KOPT-K1 (cell line): ENCODE data around the gene AGPAT2.

Experiments
- H3K27ac ChIP-seq: fragments of 200-600 bp; sonication (generic); 2 replicates; pipeline ENCODE4 v1.5.1; 2016; ENCODE audit warnings: antibody characterized with exemption, mild to moderate bottlenecking, low read depth, low read length; ENCODE audit not compliant: poor library complexity, severe bottlenecking
- H3K36me3 ChIP-seq: fragments of 200-600 bp; sonication (generic); 2 replicates; pipeline ENCODE4 v1.5.1; 2017; ENCODE audit warnings: antibody characterized with exemption, mild to moderate bottlenecking, low read length, moderate library complexity; ENCODE audit not compliant: insufficient read depth
- H3K9me3 ChIP-seq: fragments of 200-600 bp; sonication (generic); 2 replicates; pipeline ENCODE4 v1.5.1; 2017; ENCODE audit warnings: antibody characterized with exemption, low read length, mild to moderate bottlenecking; ENCODE audit not compliant: insufficient read depth, poor library complexity, severe bottlenecking

AGPAT2 gene

DNA sequence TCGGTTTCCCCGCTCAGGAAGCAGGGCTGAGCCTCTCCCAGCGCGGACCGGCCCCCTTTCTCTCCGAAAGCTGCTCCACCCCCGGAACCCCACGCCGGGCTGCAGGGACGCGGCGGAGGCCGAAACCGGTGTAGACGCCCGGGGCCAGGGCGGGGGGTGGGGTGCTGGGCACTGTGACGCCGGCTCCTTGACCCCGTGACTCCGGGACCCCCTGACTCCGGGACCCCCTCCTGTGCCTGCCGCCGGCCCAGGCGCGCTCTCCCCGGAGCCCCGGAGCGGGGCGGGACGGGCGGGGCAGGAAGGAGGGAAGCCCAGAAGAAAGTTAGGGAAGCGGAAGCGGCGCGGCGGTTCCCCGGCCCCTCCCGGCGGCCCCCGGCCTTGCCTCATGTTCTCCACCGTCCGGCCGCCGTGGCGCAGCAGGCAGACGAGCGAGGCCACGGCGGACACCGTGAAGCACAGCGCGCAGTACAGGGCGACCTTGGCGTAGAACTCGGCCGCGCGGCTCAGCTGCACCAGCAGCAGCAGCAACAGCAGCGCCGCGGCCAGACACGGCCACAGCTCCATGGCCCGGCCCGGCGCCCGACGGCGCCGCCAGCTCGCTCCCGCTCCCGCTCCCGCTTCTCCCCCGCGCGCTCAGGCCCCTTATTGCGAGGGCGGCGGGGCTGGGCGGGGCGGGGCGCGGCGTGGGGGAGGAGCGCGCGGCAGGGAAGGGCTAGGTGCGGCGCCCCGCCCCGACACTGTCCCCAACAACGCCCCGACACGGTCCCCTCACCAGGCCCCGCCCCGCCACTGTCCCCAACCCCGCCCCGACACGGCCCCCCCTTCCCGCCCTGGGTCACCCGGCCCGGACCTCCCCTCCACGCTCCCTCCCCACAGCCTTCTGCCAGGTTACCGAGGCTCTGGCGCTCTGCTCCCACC is at the start of gene AGPAT2:
Gene AGPAT2 (minus strand): TSS at position 664 of the 918 bp plus-strand sequence. CDS start 100 bp downstream, at position 564.
- no peaks in the 10 kb centered on the region for H3K9me3 ChIP-seq
- H3K36me3 ChIP-seq: no peaks in the 10 kb centered on the region
- H3K27ac ChIP-seq: peak within 1 kb of the TSS; percentile 45

- Histone ChIP-seq H3K36me3 (no peaks in the 10 kb centered on the region), H3K9me3 (no peaks in the 10 kb centered on the region), H3K27ac (no peak overlapping the region)
Measured at GRCh38 chr9:136735812-136736480, 48.7 kb upstream of the AGPAT2 start.

GRCh38 chr9:136734837-136735496 is 47.7 kb upstream of the AGPAT2 start:
- no peaks in the 10 kb centered on the region for H3K36me3 ChIP-seq
- H3K27ac ChIP-seq: no peak overlapping the region
- H3K9me3 ChIP-seq: no peaks in the 10 kb centered on the region

DNA sequence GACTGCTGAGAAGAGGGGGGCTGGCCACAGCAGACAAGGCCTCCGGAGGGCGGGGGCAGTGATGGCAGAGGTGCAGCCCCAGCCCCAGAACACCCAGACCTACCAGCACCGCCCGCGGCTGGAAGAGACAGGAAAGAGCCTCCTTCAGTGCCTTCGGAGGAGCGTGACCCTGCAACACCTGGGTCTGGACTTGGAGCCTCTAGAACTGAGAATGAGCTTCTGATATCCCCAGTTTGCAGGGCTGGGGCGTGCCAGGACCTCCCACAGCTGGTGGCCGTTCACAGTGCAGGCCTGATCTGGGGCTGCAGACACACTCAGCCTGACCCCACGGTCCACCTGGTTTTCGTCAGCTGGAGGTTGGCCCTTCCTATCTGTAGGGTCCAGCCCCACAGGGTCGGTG is 46.4 kb upstream of the AGPAT2 start:
- H3K9me3 ChIP-seq: no peaks in the 10 kb centered on the region
- peak overlapping the region; percentile 18 for H3K27ac ChIP-seq
- no peaks in the 10 kb centered on the region for H3K36me3 ChIP-seq

GRCh38 chr9:136732444-136733178 is 45.4 kb upstream of the AGPAT2 start:
- Histone ChIP-seq H3K9me3 (no peaks in the 10 kb centered on the region), H3K27ac (no peak overlapping the region), H3K36me3 (no peaks in the 10 kb centered on the region; the same call in 1 of the 2 replicates)

GRCh38 chr9:136729926-136730325 is 42.7 kb upstream of the AGPAT2 start:
- Histone ChIP-seq H3K27ac (no peak overlapping the region), H3K36me3 (peaks cover 21% of the 10 kb centered on the region), H3K9me3 (no peaks in the 10 kb centered on the region)

DNA sequence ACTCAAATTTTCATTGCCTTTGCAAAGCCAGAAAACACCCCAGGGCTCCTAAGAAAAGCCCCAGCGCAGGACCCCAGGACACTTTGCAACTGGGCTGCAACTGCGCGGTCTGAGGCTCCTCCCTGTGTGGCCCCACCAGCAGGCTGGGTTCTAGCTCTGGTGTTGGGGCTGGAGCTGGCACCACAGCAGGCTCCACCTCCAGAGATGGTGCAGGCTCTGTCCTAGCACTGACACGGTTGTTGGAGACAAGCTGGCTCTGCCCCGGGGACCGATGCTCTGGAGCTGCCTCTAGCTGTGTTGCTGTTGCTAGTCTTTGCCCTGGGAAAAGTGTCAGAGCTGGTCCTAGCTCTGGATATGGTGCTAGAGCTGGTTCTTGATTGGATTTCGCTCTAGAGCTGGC is 41.9 kb upstream of the AGPAT2 start:
- Histone ChIP-seq H3K9me3 (no peaks in the 10 kb centered on the region), H3K36me3 (peaks cover 29% of the 10 kb centered on the region), H3K27ac (peak overlapping the region; percentile 88)

GRCh38 chr9:136728548-136729123 is 41.4 kb upstream of the AGPAT2 start:
- Histone ChIP-seq H3K36me3 (peaks cover 34% of the 10 kb centered on the region), H3K9me3 (no peaks in the 10 kb centered on the region), H3K27ac (peak overlapping the region; percentile 88)

- Histone ChIP-seq H3K27ac (peak overlapping the region; percentile 88), H3K9me3 (no peaks in the 10 kb centered on the region), H3K36me3 (peaks cover 39% of the 10 kb centered on the region)
Measured at GRCh38 chr9:136728080-136728547, 40.9 kb upstream of the AGPAT2 start.

- Histone ChIP-seq H3K27ac (peak overlapping the region; percentile 88), H3K36me3 (peaks cover 53% of the 10 kb centered on the region)
Measured at GRCh38 chr9:136726631-136727191, 39.5 kb upstream of the AGPAT2 start.

GRCh38 chr9:136726118-136726517 is 38.9 kb upstream of the AGPAT2 start:
- H3K36me3 ChIP-seq: peaks cover 59% of the 10 kb centered on the region
- H3K9me3 ChIP-seq: no peaks in the 10 kb centered on the region
- peak overlapping the region; percentile 88 for H3K27ac ChIP-seq

More at GRCh38 chr9:136726631-136727191, 39.5 kb upstream of the AGPAT2 start:
- H3K9me3 ChIP-seq: no peaks in the 10 kb centered on the region

DNA sequence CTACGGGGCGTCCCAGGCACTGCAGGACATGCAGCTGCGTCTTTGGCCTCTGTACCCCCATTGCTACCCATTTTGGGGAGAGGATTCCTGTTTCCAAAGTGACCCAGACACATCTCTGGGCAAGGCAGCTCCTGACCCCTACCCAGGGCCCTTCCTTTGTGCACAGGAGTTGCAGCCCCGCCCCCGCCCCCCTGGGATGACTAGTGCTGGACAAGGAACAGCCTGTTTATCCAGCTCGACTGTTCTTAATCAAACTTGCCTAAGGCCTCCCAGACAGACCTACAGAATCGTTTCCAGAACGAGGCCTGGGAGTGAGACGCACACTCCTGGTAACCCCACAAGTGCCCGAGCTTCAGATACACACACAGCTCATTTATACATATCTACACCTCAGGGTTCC is 38.4 kb upstream of the AGPAT2 start:
- Histone ChIP-seq H3K36me3 (peaks cover 64% of the 10 kb centered on the region), H3K27ac (no peak overlapping the region), H3K9me3 (no peaks in the 10 kb centered on the region)

GRCh38 chr9:136724772-136725171 is 37.5 kb upstream of the AGPAT2 start:
- Histone ChIP-seq H3K27ac (no peak overlapping the region), H3K36me3 (peaks cover 65% of the 10 kb centered on the region), H3K9me3 (no peaks in the 10 kb centered on the region)

- H3K36me3 ChIP-seq: peaks cover 65% of the 10 kb centered on the region
- no peaks in the 10 kb centered on the region for H3K9me3 ChIP-seq
- no peak overlapping the region for H3K27ac ChIP-seq
Measured at GRCh38 chr9:136723989-136724388, 36.7 kb upstream of the AGPAT2 start.
